Spleen (tissue), 7 donors: ENCODE measurements around the gene NDP.

Experiments used
- POLR2AphosphoS5 ChIP-seq, 3 donors: sonication (generic); formaldehyde crosslinking; IDR thresholded peaks; one replicate each; pipeline ENCODE4 v1.5.1; 2017; ENCODE audit warnings: antibody characterized with exemption in 3 of 3
- TF ChIP-seq, protein P1 (sequence below), 11 experiments: fragments of 200-600 bp in 7 of 11; fragments of 450-650 bp in 4 of 11; sonication (generic) in 4 of 11; IDR thresholded peaks in 8 of 11; conservative IDR thresholded peaks in 3 of 11; 1 replicate in 7 of 11; 2 replicates in 4 of 11; pipeline versions ENCODE4 v1.4.0 to v1.8.0; 2016 to 2021; ENCODE audit warnings: antibody characterized with exemption in 11 of 11, inconsistent platforms in 4 of 11, mild to moderate bottlenecking in 1 of 11
- donor health status: DM: no; HTN: no; CAD: no; lungs with moderate emphysema.
- donor health status: DM: no; HTN: no; CAD: no.
- donor health status: DM: no; HTN: no; CAD: no.

- TF ChIP-seq, protein P1, sequence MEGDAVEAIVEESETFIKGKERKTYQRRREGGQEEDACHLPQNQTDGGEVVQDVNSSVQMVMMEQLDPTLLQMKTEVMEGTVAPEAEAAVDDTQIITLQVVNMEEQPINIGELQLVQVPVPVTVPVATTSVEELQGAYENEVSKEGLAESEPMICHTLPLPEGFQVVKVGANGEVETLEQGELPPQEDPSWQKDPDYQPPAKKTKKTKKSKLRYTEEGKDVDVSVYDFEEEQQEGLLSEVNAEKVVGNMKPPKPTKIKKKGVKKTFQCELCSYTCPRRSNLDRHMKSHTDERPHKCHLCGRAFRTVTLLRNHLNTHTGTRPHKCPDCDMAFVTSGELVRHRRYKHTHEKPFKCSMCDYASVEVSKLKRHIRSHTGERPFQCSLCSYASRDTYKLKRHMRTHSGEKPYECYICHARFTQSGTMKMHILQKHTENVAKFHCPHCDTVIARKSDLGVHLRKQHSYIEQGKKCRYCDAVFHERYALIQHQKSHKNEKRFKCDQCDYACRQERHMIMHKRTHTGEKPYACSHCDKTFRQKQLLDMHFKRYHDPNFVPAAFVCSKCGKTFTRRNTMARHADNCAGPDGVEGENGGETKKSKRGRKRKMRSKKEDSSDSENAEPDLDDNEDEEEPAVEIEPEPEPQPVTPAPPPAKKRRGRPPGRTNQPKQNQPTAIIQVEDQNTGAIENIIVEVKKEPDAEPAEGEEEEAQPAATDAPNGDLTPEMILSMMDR (IDR thresholded peaks at IDR 0.05 in 8 of 11, conservative IDR thresholded peaks at IDR 0.05 in 3 of 11) = no peak
- TF ChIP-seq POLR2AphosphoS5 (IDR thresholded peaks at IDR 0.05) = no peak
These were observed 9.5 kb downstream of the NDP start for GRCh38 chrX:43963726-43964125.
